ENCODE measurements around the gene CNFN.

- no peak for TF ChIP-seq CTCF (IDR thresholded peaks at IDR 0.05)
- no peak for TF ChIP-seq POLR2A (IDR thresholded peaks at IDR 0.05)
Measured at GRCh38 chr19:42388851-42389489, 1.1 kb downstream of the CNFN start.
